HFF-Myc (cell line): ENCODE results near the gene EIF4G2.
A peak's percentile ranks its signal among the peaks of the same experiment; 100 is the strongest.

Source experiments
- DNase-seq: peaks from one replicate; pipeline ENCODE4 v3.0.0-alpha.2; 2011; ENCODE audit warnings: low read depth; ENCODE audit errors: extremely low read depth
- H3K4me3 ChIP-seq: replicated peaks from 2 replicates; pipeline ENCODE4 v1.5.1; 2011; ENCODE audit warnings: low read depth, mild to moderate bottlenecking, control low read depth, low read length
- CTCF ChIP-seq: IDR thresholded peaks from 2 replicates; pipeline ENCODE4 v1.5.1; 2012; ENCODE audit warnings: mild to moderate bottlenecking, low read depth, low read length, control low read depth; ENCODE audit errors: missing control alignments

Gene EIF4G2

GRCh38 chr11:10778217-10778970 is 30.3 kb downstream of the EIF4G2 start:
- H3K4me3 ChIP-seq, result no peak overlapping the region
- TF ChIP-seq CTCF, result no peak

GRCh38 chr11:10777806-10778205 is 30.9 kb downstream of the EIF4G2 start:
- no peak overlapping the region for H3K4me3 ChIP-seq
- DNase-seq, result no peak
- no peak for TF ChIP-seq CTCF

More at GRCh38 chr11:10778217-10778970, 30.3 kb downstream of the EIF4G2 start:
- no peak for DNase-seq

- H3K4me3 ChIP-seq, result no peak overlapping the region
- no peak for TF ChIP-seq CTCF
- DNase-seq, result no peak
These were observed 31.3 kb downstream of the EIF4G2 start for GRCh38 chr11:10777393-10777793.

- no peak for DNase-seq
- no peak for TF ChIP-seq CTCF
- H3K4me3 ChIP-seq, result no peak overlapping the region
These were observed 33.9 kb downstream of the EIF4G2 start for GRCh38 chr11:10774811-10775210.

- no peak for TF ChIP-seq CTCF
- no peak overlapping the region for H3K4me3 ChIP-seq
- DNase-seq, result no peak
These were observed 37.3 kb downstream of the EIF4G2 start for GRCh38 chr11:10771457-10771856.

GRCh38 chr11:10770626-10771254 is 38.0 kb downstream of the EIF4G2 start:
- H3K4me3 ChIP-seq, result no peak overlapping the region
- DNase-seq, result peak; percentile 19
- peak; percentile 84 for TF ChIP-seq CTCF

GRCh38 chr11:10764412-10764811 is 44.3 kb downstream of the EIF4G2 start:
- no peak for TF ChIP-seq CTCF
- DNase-seq, result no peak

More at GRCh38 chr11:10764412-10764811, 44.3 kb downstream of the EIF4G2 start:
- H3K4me3 ChIP-seq, result no peak overlapping the region
